HepG2 (cell line): Measurements from ENCODE around the gene XPNPEP2. TPM values are rescaled to one million over a fixed set of nuclear protein-coding genes. Genes with fewer than 3 reads are reported as not detected.

Experiments
- ATF2 ChIP-seq: sonication (generic); formaldehyde crosslinking; IDR thresholded peaks from 2 replicates; pipeline ENCODE4 v1.4.0; 2020; ENCODE audit warnings: missing genetic modification reagents
- FOXO1 ChIP-seq: sonication (generic); formaldehyde crosslinking; IDR thresholded peaks from 2 replicates; pipeline ENCODE4 v1.4.0; 2020; ENCODE audit warnings: missing genetic modification reagents
- KMT2A ChIP-seq: sonication (generic); formaldehyde crosslinking; IDR thresholded peaks from 2 replicates; pipeline ENCODE4 v1.4.0; 2020; ENCODE audit warnings: missing genetic modification reagents
- NFIC ChIP-seq: IDR thresholded peaks from 2 replicates; pipeline ENCODE4 v1.6.1; 2012; ENCODE audit warnings: mild to moderate bottlenecking, low read length, inconsistent platforms
- NR2F1 ChIP-seq, 2 experiments: fragments of 450-650 bp in 1 of 2; formaldehyde crosslinking in 1 of 2; IDR thresholded peaks; 2 replicates each; pipeline versions ENCODE4 v1.5.0 to v1.6.1; 2016 to 2020; ENCODE audit warnings: mild to moderate bottlenecking in 1 of 2, missing compliant biosample characterization in 1 of 2, missing genetic modification reagents in 1 of 2, moderate library complexity in 1 of 2
- TAF1 ChIP-seq: sonication (generic); formaldehyde crosslinking; IDR thresholded peaks from 2 replicates; pipeline ENCODE4 v1.4.0; 2020; ENCODE audit warnings: missing genetic modification reagents
- ZNF577 ChIP-seq: sonication (generic); formaldehyde crosslinking; IDR thresholded peaks from 2 replicates; pipeline ENCODE4 v1.4.0; 2020; ENCODE audit warnings: mild to moderate bottlenecking, low read depth, missing genetic modification reagents, borderline replicate concordance
- ZNF672 ChIP-seq: sonication (generic); formaldehyde crosslinking; IDR thresholded peaks from 2 replicates; pipeline ENCODE4 v1.8.1; 2022; ENCODE audit warnings: missing genetic modification reagents
- ZNF800 ChIP-seq: sonication (generic); formaldehyde crosslinking; IDR thresholded peaks from 2 replicates; pipeline ENCODE4 v1.4.0; 2020; ENCODE audit warnings: missing genetic modification reagents
- ZNF816 ChIP-seq: sonication (generic); formaldehyde crosslinking; IDR thresholded peaks from 2 replicates; pipeline ENCODE4 v1.8.0; 2022; ENCODE audit warnings: missing genetic modification reagents, mild to moderate bottlenecking, borderline replicate concordance
- ZNF883 ChIP-seq: sonication (generic); formaldehyde crosslinking; IDR thresholded peaks from 2 replicates; pipeline ENCODE4 v1.5.1; 2020; ENCODE audit warnings: mild to moderate bottlenecking, missing genetic modification reagents; ENCODE audit errors: not compliant biosample characterization
- polyA plus RNA-seq, 8 experiments: library from polyadenylated mRNA; depleted of rRNA in 3 of 8; stranded (reverse) in 7 of 8; unstranded in 1 of 8; fragments of >200 nt; fragmentation: Illumina TruSeq in 4 of 8; extraction: Trizol in 4 of 8; gene quantifications; 2 replicates each; pipeline versions ENCODE4 v1.2.1 to v1.2.3, GENCODE V29; 2011 to 2016; ENCODE audit warnings: low read depth in 4 of 8, missing spikeins in 1 of 8, mixed read lengths in 1 of 8; ENCODE audit not compliant: insufficient read depth in 1 of 8
- total RNA-seq, 5 experiments: library from RNA; depleted of rRNA; stranded (reverse); fragments of >200 nt; fragmentation: Illumina TruSeq; extraction: Trizol; gene quantifications; 2 replicates each; pipeline ENCODE4 v1.2.3, GENCODE V29; 2016; ENCODE audit warnings: low read depth in 1 of 5
- TF ChIP-seq, protein P1 (sequence below): sonication (generic); formaldehyde crosslinking; IDR thresholded peaks from 2 replicates; pipeline ENCODE4 v1.5.0; 2020; ENCODE audit warnings: mild to moderate bottlenecking, missing genetic modification reagents
- TF ChIP-seq, protein P2 (sequence below): sonication (generic); formaldehyde crosslinking; IDR thresholded peaks from 2 replicates; pipeline ENCODE4 v1.4.0; 2020; ENCODE audit warnings: mild to moderate bottlenecking, missing genetic modification reagents, borderline replicate concordance
- TF ChIP-seq, protein P3 (sequence below): IDR thresholded peaks from 2 replicates; pipeline ENCODE4 v1.4.0; 2020; ENCODE audit warnings: mild to moderate bottlenecking, missing genetic modification reagents

Gene XPNPEP2
- total and polyA plus RNA-seq, 2 of the 13 experiments (the other 11 are each of a cell fraction or from before 2014, with no cell fraction given) = 1.1 to 1.8 TPM

- TF ChIP-seq ATF2 = no peak
- TF ChIP-seq NR2F1 (CRISPR knock-in tag; IDR thresholded peaks at IDR 0.05) = peak in 1 of 2 experiments; percentile 38; a peak in 1 of 4 replicates
- TF ChIP-seq, protein P1, sequence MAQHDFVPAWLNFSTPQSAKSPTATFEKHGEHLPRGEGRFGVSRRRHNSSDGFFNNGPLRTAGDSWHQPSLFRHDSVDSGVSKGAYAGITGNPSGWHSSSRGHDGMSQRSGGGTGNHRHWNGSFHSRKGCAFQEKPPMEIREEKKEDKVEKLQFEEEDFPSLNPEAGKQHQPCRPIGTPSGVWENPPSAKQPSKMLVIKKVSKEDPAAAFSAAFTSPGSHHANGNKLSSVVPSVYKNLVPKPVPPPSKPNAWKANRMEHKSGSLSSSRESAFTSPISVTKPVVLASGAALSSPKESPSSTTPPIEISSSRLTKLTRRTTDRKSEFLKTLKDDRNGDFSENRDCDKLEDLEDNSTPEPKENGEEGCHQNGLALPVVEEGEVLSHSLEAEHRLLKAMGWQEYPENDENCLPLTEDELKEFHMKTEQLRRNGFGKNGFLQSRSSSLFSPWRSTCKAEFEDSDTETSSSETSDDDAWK (CRISPR knock-in tag) = no peak
- TF ChIP-seq, protein P2, sequence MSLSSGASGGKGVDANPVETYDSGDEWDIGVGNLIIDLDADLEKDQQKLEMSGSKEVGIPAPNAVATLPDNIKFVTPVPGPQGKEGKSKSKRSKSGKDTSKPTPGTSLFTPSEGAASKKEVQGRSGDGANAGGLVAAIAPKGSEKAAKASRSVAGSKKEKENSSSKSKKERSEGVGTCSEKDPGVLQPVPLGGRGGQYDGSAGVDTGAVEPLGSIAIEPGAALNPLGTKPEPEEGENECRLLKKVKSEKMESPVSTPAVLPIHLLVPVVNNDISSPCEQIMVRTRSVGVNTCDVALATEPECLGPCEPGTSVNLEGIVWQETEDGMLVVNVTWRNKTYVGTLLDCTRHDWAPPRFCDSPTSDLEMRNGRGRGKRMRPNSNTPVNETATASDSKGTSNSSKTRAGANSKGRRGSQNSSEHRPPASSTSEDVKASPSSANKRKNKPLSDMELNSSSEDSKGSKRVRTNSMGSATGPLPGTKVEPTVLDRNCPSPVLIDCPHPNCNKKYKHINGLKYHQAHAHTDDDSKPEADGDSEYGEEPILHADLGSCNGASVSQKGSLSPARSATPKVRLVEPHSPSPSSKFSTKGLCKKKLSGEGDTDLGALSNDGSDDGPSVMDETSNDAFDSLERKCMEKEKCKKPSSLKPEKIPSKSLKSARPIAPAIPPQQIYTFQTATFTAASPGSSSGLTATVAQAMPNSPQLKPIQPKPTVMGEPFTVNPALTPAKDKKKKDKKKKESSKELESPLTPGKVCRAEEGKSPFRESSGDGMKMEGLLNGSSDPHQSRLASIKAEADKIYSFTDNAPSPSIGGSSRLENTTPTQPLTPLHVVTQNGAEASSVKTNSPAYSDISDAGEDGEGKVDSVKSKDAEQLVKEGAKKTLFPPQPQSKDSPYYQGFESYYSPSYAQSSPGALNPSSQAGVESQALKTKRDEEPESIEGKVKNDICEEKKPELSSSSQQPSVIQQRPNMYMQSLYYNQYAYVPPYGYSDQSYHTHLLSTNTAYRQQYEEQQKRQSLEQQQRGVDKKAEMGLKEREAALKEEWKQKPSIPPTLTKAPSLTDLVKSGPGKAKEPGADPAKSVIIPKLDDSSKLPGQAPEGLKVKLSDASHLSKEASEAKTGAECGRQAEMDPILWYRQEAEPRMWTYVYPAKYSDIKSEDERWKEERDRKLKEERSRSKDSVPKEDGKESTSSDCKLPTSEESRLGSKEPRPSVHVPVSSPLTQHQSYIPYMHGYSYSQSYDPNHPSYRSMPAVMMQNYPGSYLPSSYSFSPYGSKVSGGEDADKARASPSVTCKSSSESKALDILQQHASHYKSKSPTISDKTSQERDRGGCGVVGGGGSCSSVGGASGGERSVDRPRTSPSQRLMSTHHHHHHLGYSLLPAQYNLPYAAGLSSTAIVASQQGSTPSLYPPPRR (CRISPR knock-in tag) = no peak
- TF ChIP-seq KMT2A = no peak
- TF ChIP-seq ZNF577 (CRISPR knock-in tag) = no peak
- TF ChIP-seq, protein P3, sequence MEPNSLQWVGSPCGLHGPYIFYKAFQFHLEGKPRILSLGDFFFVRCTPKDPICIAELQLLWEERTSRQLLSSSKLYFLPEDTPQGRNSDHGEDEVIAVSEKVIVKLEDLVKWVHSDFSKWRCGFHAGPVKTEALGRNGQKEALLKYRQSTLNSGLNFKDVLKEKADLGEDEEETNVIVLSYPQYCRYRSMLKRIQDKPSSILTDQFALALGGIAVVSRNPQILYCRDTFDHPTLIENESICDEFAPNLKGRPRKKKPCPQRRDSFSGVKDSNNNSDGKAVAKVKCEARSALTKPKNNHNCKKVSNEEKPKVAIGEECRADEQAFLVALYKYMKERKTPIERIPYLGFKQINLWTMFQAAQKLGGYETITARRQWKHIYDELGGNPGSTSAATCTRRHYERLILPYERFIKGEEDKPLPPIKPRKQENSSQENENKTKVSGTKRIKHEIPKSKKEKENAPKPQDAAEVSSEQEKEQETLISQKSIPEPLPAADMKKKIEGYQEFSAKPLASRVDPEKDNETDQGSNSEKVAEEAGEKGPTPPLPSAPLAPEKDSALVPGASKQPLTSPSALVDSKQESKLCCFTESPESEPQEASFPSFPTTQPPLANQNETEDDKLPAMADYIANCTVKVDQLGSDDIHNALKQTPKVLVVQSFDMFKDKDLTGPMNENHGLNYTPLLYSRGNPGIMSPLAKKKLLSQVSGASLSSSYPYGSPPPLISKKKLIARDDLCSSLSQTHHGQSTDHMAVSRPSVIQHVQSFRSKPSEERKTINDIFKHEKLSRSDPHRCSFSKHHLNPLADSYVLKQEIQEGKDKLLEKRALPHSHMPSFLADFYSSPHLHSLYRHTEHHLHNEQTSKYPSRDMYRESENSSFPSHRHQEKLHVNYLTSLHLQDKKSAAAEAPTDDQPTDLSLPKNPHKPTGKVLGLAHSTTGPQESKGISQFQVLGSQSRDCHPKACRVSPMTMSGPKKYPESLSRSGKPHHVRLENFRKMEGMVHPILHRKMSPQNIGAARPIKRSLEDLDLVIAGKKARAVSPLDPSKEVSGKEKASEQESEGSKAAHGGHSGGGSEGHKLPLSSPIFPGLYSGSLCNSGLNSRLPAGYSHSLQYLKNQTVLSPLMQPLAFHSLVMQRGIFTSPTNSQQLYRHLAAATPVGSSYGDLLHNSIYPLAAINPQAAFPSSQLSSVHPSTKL = peak; percentile 48; the same call in 1 of the 2 replicates
- TF ChIP-seq ZNF883 (CRISPR knock-in tag) = no peak
- no peak for TF ChIP-seq ZNF816 (CRISPR knock-in tag)
- no peak for TF ChIP-seq FOXO1 (CRISPR knock-in tag)
- TF ChIP-seq NFIC = no peak
- no peak for TF ChIP-seq ZNF672 (CRISPR knock-in tag)
- no peak for TF ChIP-seq ZNF800 (CRISPR knock-in tag)
- no peak for TF ChIP-seq TAF1 (CRISPR knock-in tag)
Measured at GRCh38 chrX:129693354-129693753, 45.4 kb upstream of the XPNPEP2 start (continued).
